ENCODE results near the gene SET. TPM values are rescaled to one million over a fixed set of nuclear protein-coding genes. Genes with fewer than 3 reads are reported as not detected.

Gene SET
- total and polyA plus RNA-seq, 5 donors: 86.1 to 210 (median 190) TPM

DNA sequence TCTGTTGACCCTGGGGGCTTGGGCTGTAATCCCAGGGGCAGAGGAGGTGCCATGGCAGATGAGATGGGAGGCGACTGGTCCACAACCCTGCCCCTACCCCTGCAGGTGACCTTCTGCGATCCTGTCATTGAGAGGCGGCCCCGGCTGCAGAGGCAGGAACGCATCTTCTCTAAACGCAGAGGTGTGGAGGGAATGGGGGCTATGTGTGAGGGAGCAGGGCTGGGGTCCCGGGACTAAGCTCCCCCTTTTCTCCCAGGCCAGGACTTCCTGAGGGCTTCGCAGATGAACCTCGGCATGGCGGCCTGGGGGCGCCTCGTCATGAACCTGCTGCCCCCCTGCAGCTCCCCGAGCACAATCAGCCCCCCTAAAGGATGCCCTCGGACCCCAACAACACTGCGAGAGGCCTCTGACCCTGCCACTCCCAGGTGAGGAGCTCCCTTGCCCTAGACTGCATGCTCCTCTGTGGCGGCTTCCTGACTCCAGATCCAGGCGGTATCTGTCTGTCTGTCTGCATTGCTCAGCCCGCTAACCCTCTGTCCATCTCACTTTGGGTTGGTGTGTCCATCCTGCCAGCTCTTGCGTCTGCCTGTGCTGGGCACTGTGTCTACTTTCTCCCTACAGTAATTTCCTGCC lies 25.0 kb downstream of the SET start:
- ATAC-seq: no peak
- peak in 1 of 3 donors; percentile 23 for DNase-seq
- H3K27ac ChIP-seq (ENCODE audit: low read length): no peak overlapping the region
- intact Hi-C loops (cut with DNase I): no loop called here
- H3K4me3 ChIP-seq (ENCODE audit: low read length): no peak overlapping the region
- 94% methylated on average over 19 of the region's 19 CpGs for WGBS
- no peaks in the 10 kb centered on the region for H3K4me1 ChIP-seq (ENCODE audit: control insufficient read depth, insufficient read depth, low read length)
- H3K27me3 ChIP-seq (ENCODE audit: control insufficient read depth, insufficient read depth): no peaks in the 10 kb centered on the region
- no peaks in the 10 kb centered on the region for H3K9me3 ChIP-seq (ENCODE audit: control insufficient read depth, low read length)

- no peaks in the 10 kb centered on the region for H3K9me3 ChIP-seq (ENCODE audit: control insufficient read depth, low read length)
- no peak overlapping the region for H3K4me3 ChIP-seq (ENCODE audit: low read length)
- H3K27me3 ChIP-seq (ENCODE audit: control insufficient read depth, insufficient read depth): no peaks in the 10 kb centered on the region
- 91% methylated on average over 24 of the region's 24 CpGs for WGBS
- no peak overlapping the region for H3K27ac ChIP-seq (ENCODE audit: low read length)
- intact Hi-C loops (cut with DNase I): no loop called here
- H3K4me1 ChIP-seq (ENCODE audit: control insufficient read depth, insufficient read depth, low read length): no peaks in the 10 kb centered on the region
- no peak for ATAC-seq
- DNase-seq: peak in 1 of 3 donors; percentile 19
These were observed 25.8 kb downstream of the SET start for GRCh38 chr9:128714586-128715435.

DNA sequence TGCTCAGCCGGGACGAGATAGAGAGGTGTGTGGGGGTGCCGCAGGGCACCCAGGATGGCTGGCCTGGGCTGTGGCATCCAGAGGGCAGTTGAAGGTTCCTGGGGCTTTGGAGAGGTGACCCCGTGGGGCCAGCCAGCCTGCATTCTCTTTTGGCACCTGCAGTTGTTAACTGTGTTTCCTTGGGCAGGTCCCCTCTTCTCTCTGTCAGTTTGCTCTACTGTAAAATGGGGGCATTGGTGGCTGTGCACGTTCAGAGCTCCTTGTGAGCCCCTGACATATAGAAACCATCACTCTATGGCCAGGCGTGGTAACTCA lies 26.4 kb downstream of the SET start:
- no peaks in the 10 kb centered on the region for H3K4me1 ChIP-seq (ENCODE audit: control insufficient read depth, insufficient read depth, low read length)
- no peaks in the 10 kb centered on the region for H3K27me3 ChIP-seq (ENCODE audit: control insufficient read depth, insufficient read depth)
- H3K27ac ChIP-seq (ENCODE audit: low read length): no peak overlapping the region
- intact Hi-C loops (cut with DNase I): no loop called here
- DNase-seq (no peak), ATAC-seq (no peak)
- no peaks in the 10 kb centered on the region for H3K9me3 ChIP-seq (ENCODE audit: control insufficient read depth, low read length)
- H3K4me3 ChIP-seq (ENCODE audit: low read length): no peak overlapping the region
- WGBS: 90% methylated on average over 6 of the region's 6 CpGs

DNA sequence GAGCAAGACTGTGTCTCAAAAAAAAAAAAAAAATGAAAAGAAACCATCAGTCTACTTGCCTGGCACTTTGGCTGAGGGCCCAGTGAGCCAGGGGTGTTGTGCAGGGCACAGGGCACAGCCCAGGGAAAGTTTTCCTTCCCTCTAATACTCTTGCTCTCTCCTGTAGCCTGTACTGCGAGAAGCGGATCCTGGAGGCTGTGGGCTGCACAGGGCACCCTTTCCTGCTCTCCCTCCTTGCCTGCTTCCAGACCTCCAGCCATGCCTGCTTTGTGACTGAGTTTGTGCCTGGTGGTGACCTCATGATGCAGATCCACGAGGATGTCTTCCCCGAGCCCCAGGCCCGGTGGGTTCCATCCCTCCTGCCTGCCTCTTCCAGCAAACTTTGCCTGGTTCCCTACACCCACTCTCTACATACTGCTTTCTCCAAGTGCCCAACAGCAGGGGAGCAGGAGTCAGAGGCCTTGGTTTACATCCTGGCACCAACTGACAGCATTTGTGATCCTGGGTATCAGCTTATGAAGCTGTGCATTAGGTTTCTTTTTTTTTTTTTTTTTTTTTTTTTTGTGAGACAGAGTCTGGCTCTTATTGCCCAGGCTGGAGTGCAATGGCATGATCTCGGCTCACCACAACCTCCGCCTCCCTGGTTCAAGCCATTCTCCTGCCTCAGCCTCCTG lies 27.7 kb downstream of the SET start:
- Histone ChIP-seq H3K4me3 (ENCODE audit: low read length) (no peak overlapping the region), H3K27me3 (ENCODE audit: control insufficient read depth, insufficient read depth) (no peaks in the 10 kb centered on the region), H3K4me1 (ENCODE audit: control insufficient read depth, insufficient read depth, low read length) (no peaks in the 10 kb centered on the region), H3K9me3 (ENCODE audit: control insufficient read depth, low read length) (no peaks in the 10 kb centered on the region), H3K27ac (ENCODE audit: low read length) (no peak overlapping the region)
- ATAC-seq (no peak), DNase-seq (peak in 1 of 3 donors; percentile 21)
- WGBS: 91% methylated on average over 7 of the region's 7 CpGs
- intact Hi-C loops (cut with DNase I): no loop called here

GRCh38 chr9:128718047-128718446 lies 29.0 kb downstream of the SET start:
- no peak for ATAC-seq
- Histone ChIP-seq H3K9me3 (ENCODE audit: control insufficient read depth, low read length) (no peaks in the 10 kb centered on the region), H3K27ac (ENCODE audit: low read length) (no peak overlapping the region), H3K4me3 (ENCODE audit: low read length) (no peak overlapping the region), H3K4me1 (ENCODE audit: control insufficient read depth, insufficient read depth, low read length) (no peaks in the 10 kb centered on the region), H3K27me3 (ENCODE audit: control insufficient read depth, insufficient read depth) (no peaks in the 10 kb centered on the region)
- WGBS: 87% methylated on average over 8 of the region's 8 CpGs
- peak in 1 of 3 donors; percentile 33 for DNase-seq
- intact Hi-C loops (cut with DNase I): no loop called here

DNA sequence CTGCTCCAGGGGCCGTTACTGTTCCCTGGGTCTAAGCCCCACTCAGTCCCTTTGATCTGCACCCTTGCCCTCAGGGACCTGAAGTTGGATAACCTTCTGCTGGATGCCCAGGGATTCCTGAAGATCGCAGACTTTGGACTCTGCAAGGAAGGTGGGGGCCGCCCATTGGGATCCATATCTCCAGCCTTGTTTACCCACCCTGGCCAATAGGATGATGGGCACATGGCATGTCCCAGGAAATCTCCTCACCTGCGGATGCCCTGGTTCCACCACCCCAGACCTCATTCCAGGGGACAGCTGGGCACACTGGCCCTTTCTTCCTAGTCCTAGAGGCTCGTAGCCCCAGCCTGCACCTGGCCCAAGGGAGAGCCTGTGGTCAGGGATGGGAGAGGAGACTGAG lies 29.5 kb downstream of the SET start:
- ATAC-seq (no peak), DNase-seq (no peak)
- 88% methylated on average over 5 of the region's 5 CpGs for WGBS
- Histone ChIP-seq H3K9me3 (ENCODE audit: control insufficient read depth, low read length) (no peaks in the 10 kb centered on the region), H3K4me3 (ENCODE audit: low read length) (no peak overlapping the region), H3K27ac (ENCODE audit: low read length) (no peak overlapping the region), H3K27me3 (ENCODE audit: control insufficient read depth, insufficient read depth) (no peaks in the 10 kb centered on the region), H3K4me1 (ENCODE audit: control insufficient read depth, insufficient read depth, low read length) (no peaks in the 10 kb centered on the region)
- intact Hi-C loops (cut with DNase I): no loop called here

DNA sequence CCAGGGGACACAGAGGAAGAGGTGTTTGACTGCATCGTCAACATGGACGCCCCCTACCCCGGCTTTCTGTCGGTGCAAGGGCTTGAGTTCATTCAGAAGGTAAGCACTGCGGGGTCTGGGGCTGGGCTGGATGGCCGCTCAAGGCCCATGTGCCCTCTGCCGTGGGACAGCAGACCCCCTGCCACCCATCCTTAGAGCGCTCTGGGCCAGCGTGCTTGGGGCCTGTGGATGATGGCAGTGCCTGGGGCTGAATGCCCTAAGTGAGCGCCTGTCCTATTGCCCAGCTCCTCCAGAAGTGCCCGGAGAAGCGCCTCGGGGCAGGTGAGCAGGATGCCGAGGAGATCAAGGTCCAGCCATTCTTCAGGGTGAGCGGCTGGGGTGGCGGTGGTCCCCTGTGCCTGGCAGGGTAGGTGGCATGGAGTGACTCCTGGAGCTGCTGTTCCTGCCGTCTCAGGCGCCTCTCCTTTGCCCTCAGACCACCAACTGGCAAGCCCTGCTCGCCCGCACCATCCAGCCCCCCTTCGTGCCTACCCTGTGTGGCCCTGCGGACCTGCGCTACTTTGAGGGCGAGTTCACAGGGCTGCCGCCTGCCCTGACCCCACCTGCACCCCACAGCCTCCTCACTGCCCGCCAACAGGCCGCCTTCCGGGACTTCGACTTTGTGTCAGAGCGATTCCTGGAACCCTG lies 31.0 kb downstream of the SET start:
- Histone ChIP-seq H3K9me3 (ENCODE audit: control insufficient read depth, low read length) (no peaks in the 10 kb centered on the region), H3K4me3 (ENCODE audit: low read length) (no peak overlapping the region), H3K4me1 (ENCODE audit: control insufficient read depth, insufficient read depth, low read length) (peaks cover 3% of the 10 kb centered on the region), H3K27ac (ENCODE audit: low read length) (no peak overlapping the region), H3K27me3 (ENCODE audit: control insufficient read depth, insufficient read depth) (no peaks in the 10 kb centered on the region)
- ATAC-seq (no peak), DNase-seq (peak in 1 of 3 donors; percentile 48)
- WGBS: 91% methylated on average over 30 of the region's 30 CpGs
- intact Hi-C loops (cut with DNase I): no loop called here

- ATAC-seq: no peak
- peak in 1 of 3 donors; percentile 56 for DNase-seq
- intact Hi-C loops (cut with DNase I): no loop called here
- peaks cover 3% of the 10 kb centered on the region for H3K4me1 ChIP-seq (ENCODE audit: control insufficient read depth, insufficient read depth, low read length)
- 92% methylated on average over 22 of the region's 22 CpGs for WGBS
- H3K9me3 ChIP-seq (ENCODE audit: control insufficient read depth, low read length): no peaks in the 10 kb centered on the region
- H3K27me3 ChIP-seq (ENCODE audit: control insufficient read depth, insufficient read depth): no peaks in the 10 kb centered on the region
- no peak overlapping the region for H3K27ac ChIP-seq (ENCODE audit: low read length)
- H3K4me3 ChIP-seq (ENCODE audit: low read length): no peak overlapping the region
These were observed 31.9 kb downstream of the SET start for GRCh38 chr9:128720841-128721486.

DNA sequence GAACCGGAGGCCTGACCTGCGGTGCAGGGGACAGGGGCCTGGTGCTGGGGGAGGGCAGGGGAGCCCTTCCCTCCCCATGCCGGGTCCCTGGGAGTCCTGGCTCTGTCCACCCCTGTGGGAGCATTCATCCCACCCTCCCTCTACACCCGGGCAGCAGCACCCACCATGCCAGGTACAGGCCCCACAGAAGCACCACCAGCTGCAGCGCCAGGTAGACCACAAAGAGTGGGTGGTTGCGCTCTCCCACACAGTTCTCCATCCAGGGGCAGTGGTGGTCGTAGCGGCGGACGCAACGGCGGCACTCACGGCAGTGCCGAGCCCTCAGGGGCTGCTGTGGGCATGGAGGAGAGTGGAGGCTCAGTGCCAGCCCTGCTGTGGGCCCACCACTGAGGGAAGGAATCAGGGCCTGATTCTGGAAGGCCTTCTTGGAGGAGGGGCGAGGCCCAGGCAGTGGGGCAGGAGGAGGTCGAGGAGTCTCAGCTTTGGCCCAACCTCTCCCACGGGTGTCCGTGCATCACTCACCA lies 32.5 kb downstream of the SET start:
- intact Hi-C loops (cut with DNase I): no loop called here
- Histone ChIP-seq H3K4me3 (ENCODE audit: low read length) (no peak overlapping the region), H3K9me3 (ENCODE audit: control insufficient read depth, low read length) (no peaks in the 10 kb centered on the region), H3K27ac (ENCODE audit: low read length) (no peak overlapping the region), H3K27me3 (ENCODE audit: control insufficient read depth, insufficient read depth) (no peaks in the 10 kb centered on the region), H3K4me1 (ENCODE audit: control insufficient read depth, insufficient read depth, low read length) (peaks cover 3% of the 10 kb centered on the region)
- ATAC-seq: no peak
- DNase-seq: peak in 1 of 3 donors; percentile 44
- 91% methylated on average over 18 of the region's 18 CpGs for WGBS
